ENCODE data around the gene CLDN7.

Gene CLDN7

GRCh38 chr17:7221278-7222092, 40.8 kb downstream of the CLDN7 start:
- FAIRE-seq (no peak), DNase-seq (ENCODE audit: insufficient read length, low spot score) (no peak)
- TF ChIP-seq CTCF (IDR thresholded peaks at IDR 0.05; ENCODE audit: insufficient read depth, missing control alignments): no peak

GRCh38 chr17:7220593-7221277, 41.5 kb downstream of the CLDN7 start:
- DNase-seq (ENCODE audit: insufficient read length, low spot score) (no peak), FAIRE-seq (no peak)
- TF ChIP-seq CTCF (IDR thresholded peaks at IDR 0.05; ENCODE audit: insufficient read depth, missing control alignments): peak; percentile 41

GRCh38 chr17:7219812-7220592, 42.3 kb downstream of the CLDN7 start, which contains the start of the genes ACADVL and DLG4:
TSS of gene ACADVL (plus strand) at chr17:7219938. CDS start at chr17:7219985, 47 bp downstream.
TSS of gene DLG4 (minus strand) at chr17:7219836.
- FAIRE-seq: no peak
- no peak for TF ChIP-seq CTCF (IDR thresholded peaks at IDR 0.05; ENCODE audit: insufficient read depth, missing control alignments)
- DNase-seq (ENCODE audit: insufficient read length, low spot score): peak; percentile 84

- FAIRE-seq: no peak
- TF ChIP-seq CTCF (IDR thresholded peaks at IDR 0.05; ENCODE audit: insufficient read depth, missing control alignments): no peak
- no peak for DNase-seq (ENCODE audit: insufficient read length, low spot score)
These were observed 43.0 kb downstream of the CLDN7 start for GRCh38 chr17:7219229-7219811.

- DNase-seq (ENCODE audit: insufficient read length, low spot score) (peak; percentile 89), FAIRE-seq (peak; percentile 25)
- no peak for TF ChIP-seq CTCF (IDR thresholded peaks at IDR 0.05; ENCODE audit: insufficient read depth, missing control alignments)
These were observed 43.5 kb downstream of the CLDN7 start for GRCh38 chr17:7218758-7219157.

GRCh38 chr17:7218166-7218565, 44.1 kb downstream of the CLDN7 start:
- no peak for FAIRE-seq
- no peak for TF ChIP-seq CTCF (IDR thresholded peaks at IDR 0.05; ENCODE audit: insufficient read depth, missing control alignments)
- no peak for DNase-seq (ENCODE audit: insufficient read length, low spot score)
